Left forelimb (tissue), 1 donor: ENCODE results near the gene LRIG2.
"Not testable (repeated sequence)": the region's sequence is repeated elsewhere in the genome, so short reads cannot be mapped to it uniquely, and the experiment has no call there.

Experiments
- DNase-seq: peaks from one replicate; pipeline ENCODE4 v3.0.0-alpha.2; 2018; ENCODE audit warnings: low spot score

Gene LRIG2

GRCh38 chr1:113072757-113073478, at the start of gene LRIG2:
Gene LRIG2, plus strand, starts transcription at chr1:113073198. Its CDS starts 209 bp downstream, at chr1:113073407.
- peak; percentile 97 for DNase-seq

- not testable (repeated sequence) for DNase-seq
Measured at GRCh38 chr1:113023316-113023715, 49.7 kb upstream of the LRIG2 start.

GRCh38 chr1:113027007-113027406, 46.0 kb upstream of the LRIG2 start:
- DNase-seq, result no peak

GRCh38 chr1:113027449-113027848, 45.5 kb upstream of the LRIG2 start:
- no peak for DNase-seq

GRCh38 chr1:113029822-113030221, 43.2 kb upstream of the LRIG2 start:
- no peak for DNase-seq

- no peak for DNase-seq
Measured at GRCh38 chr1:113031171-113031933, 41.6 kb upstream of the LRIG2 start.

GRCh38 chr1:113035086-113035485, 37.9 kb upstream of the LRIG2 start:
- no peak for DNase-seq

GRCh38 chr1:113036639-113037321, 36.2 kb upstream of the LRIG2 start:
- no peak for DNase-seq

- no peak for DNase-seq
Measured at GRCh38 chr1:113040041-113040440, 33.0 kb upstream of the LRIG2 start.

GRCh38 chr1:113040718-113041412, 32.1 kb upstream of the LRIG2 start:
- DNase-seq, result no peak

GRCh38 chr1:113041569-113042284, 31.3 kb upstream of the LRIG2 start:
- DNase-seq, result no peak

GRCh38 chr1:113042285-113043143, 30.5 kb upstream of the LRIG2 start:
- peak; percentile 75 for DNase-seq

GRCh38 chr1:113043144-113043488, 29.9 kb upstream of the LRIG2 start:
- DNase-seq, result not testable (repeated sequence)

- DNase-seq, result no peak
Measured at GRCh38 chr1:113046569-113046968, 26.4 kb upstream of the LRIG2 start.

- DNase-seq, result no peak
Measured at GRCh38 chr1:113048064-113048463, 24.9 kb upstream of the LRIG2 start.

GRCh38 chr1:113053344-113054126, 19.5 kb upstream of the LRIG2 start:
- no peak for DNase-seq

GRCh38 chr1:113055570-113055969, 17.4 kb upstream of the LRIG2 start:
- DNase-seq, result no peak

GRCh38 chr1:113057006-113057405, 16.0 kb upstream of the LRIG2 start:
- DNase-seq, result no peak

GRCh38 chr1:113058941-113059706, 13.9 kb upstream of the LRIG2 start:
- DNase-seq, result no peak
